Kidney (tissue), 14 donors: ENCODE results near the gene ADARB2. TPM values are rescaled to one million over a fixed set of nuclear protein-coding genes. Genes with fewer than 3 reads are reported as not detected.

Source experiments
- DNase-seq, 5 donors: peaks; one replicate each; pipeline ENCODE4 v3.0.0-alpha.2; 2013 to 2020
- FAIRE-seq: peaks from 2 replicates; lab custom pipeline; 2012; peaks lifted over from hg19 to GRCh38; lab: Jason Lieb, UNC
- H3K27ac ChIP-seq, 2 donors: one replicate each; pipeline ENCODE4 v1.7.0; 2013; ENCODE audit warnings: low read depth in 2 of 2, low read length in 2 of 2, inconsistent platforms in 1 of 2
- H3K27me3 ChIP-seq: one replicate; pipeline ENCODE4 v1.7.1; 2013; ENCODE audit warnings: low read length, inconsistent platforms; ENCODE audit not compliant: control insufficient read depth, insufficient read depth
- H3K36me3 ChIP-seq, 3 donors: one replicate each; pipeline versions ENCODE4 v1.7.0 to v1.7.1; 2013; ENCODE audit warnings: low read length in 3 of 3, control low read depth in 1 of 3, inconsistent platforms in 1 of 3; ENCODE audit not compliant: insufficient read depth in 3 of 3, control insufficient read depth in 2 of 3
- H3K4me1 ChIP-seq, 3 donors: one replicate each; pipeline versions ENCODE4 v1.7.0 to v1.7.1; 2013; ENCODE audit warnings: low read length in 3 of 3, inconsistent platforms in 1 of 3, low read depth in 1 of 3; ENCODE audit not compliant: control insufficient read depth in 2 of 3, insufficient read depth in 2 of 3
- H3K4me3 ChIP-seq, 3 donors: one replicate each; pipeline versions ENCODE4 v1.7.0 to v1.8.1; 2013; ENCODE audit warnings: low read length in 3 of 3, control low read depth in 1 of 3, inconsistent platforms in 1 of 3
- H3K9ac ChIP-seq, 3 donors: one replicate each; pipeline versions ENCODE4 v1.7.0 to v1.7.1; 2013; ENCODE audit warnings: low read length in 3 of 3, control low read depth in 1 of 3, inconsistent platforms in 1 of 3
- H3K9me3 ChIP-seq, 3 donors: one replicate each; pipeline versions ENCODE4 v1.7.0 to v1.7.1; 2013; ENCODE audit warnings: low read length in 3 of 3, control low read depth in 1 of 3, inconsistent platforms in 1 of 3; ENCODE audit not compliant: control insufficient read depth in 2 of 3, insufficient read depth in 1 of 3
- intact Hi-C: fragments of 100-400 bp; cut with DNase I; formaldehyde crosslinking; loops from one replicate; pipeline ENCODE4 v1.11.1; 2022
- polyA plus RNA-seq: library from polyadenylated mRNA; stranded (reverse); fragments of 350-450 nt; fragmentation: Illumina TruSeq; extraction: RNeasy Lipid Tissue Mini Kit (QIAGEN cat#74804); gene quantifications from one replicate; pipeline ENCODE4 v1.2.3, GENCODE V29; 2014; ENCODE audit warnings: low read depth, low replicate concordance; ENCODE audit not compliant: insufficient read depth
- total RNA-seq: library from RNA; stranded (reverse); fragmentation: NEBNext Ultra II Directional; extraction: Animal tissue kit (Norgen Biotek cat#: 25700); gene quantifications from one replicate; pipeline ENCODE4 v1.2.1, GENCODE V29; 2021
- TF ChIP-seq, protein P1 (sequence below): IDR thresholded peaks from 3 replicates; pipeline ENCODE4 v1.5.1; 2012; ENCODE audit warnings: mild to moderate bottlenecking, moderate library complexity, borderline replicate concordance; ENCODE audit not compliant: insufficient read depth; ENCODE audit errors: extremely low read depth
- donor health status: control.
- donor health status: control.
- donor health status: control.
- donor health status: control.
- donor health status: control.
- donor health status: DM: yes; HTN: yes; CAD: no.
- donor health status: Normal renal cell carcinoma (clear cell type).

The ADARB2 gene
- total and polyA plus RNA-seq, 2 donors from 2014 or later = 1.0 to 1.3 TPM

DNA sequence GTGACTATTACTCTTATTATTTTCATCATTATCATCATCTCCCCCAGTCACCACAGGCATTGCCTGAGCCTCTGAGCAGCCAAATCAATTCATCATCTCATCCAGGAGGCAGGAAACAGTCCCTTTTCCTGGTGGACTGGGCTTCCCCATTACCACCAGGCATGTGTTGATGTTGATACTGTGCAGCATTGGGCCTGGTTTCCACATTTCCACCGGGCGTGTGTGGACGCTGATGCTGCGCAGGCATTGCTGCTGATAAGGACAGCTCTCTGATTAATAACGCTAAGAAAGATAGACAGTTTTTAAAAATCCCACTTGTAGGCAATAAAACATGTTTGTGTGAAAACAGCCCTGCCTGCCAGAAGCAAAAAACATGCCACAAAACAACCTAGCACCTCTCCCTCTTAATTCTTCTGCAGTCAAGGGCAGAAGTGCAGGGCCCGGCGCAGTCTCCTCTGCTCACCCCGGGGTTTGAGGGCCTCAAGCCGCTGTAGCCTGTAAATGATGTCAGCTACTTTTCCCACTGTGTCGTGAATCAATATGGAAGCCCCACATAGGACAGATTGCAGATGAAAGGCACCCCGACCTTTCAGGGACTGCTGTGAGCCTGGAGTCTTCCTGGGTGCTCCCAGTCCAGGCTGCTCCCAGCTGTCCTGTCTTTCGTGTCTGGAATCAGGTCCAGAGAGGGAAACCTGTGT is 465.1 kb downstream of the ADARB2 start:
- TF ChIP-seq, protein P1, sequence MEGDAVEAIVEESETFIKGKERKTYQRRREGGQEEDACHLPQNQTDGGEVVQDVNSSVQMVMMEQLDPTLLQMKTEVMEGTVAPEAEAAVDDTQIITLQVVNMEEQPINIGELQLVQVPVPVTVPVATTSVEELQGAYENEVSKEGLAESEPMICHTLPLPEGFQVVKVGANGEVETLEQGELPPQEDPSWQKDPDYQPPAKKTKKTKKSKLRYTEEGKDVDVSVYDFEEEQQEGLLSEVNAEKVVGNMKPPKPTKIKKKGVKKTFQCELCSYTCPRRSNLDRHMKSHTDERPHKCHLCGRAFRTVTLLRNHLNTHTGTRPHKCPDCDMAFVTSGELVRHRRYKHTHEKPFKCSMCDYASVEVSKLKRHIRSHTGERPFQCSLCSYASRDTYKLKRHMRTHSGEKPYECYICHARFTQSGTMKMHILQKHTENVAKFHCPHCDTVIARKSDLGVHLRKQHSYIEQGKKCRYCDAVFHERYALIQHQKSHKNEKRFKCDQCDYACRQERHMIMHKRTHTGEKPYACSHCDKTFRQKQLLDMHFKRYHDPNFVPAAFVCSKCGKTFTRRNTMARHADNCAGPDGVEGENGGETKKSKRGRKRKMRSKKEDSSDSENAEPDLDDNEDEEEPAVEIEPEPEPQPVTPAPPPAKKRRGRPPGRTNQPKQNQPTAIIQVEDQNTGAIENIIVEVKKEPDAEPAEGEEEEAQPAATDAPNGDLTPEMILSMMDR = no peak
- DNase-seq = peak in 1 of 5 donors; percentile 46
- Histone ChIP-seq H3K36me3 (no peaks in the 10 kb centered on the region), H3K27me3 (no peaks in the 10 kb centered on the region), H3K27ac (no peak overlapping the region), H3K4me1 (no peaks in the 10 kb centered on the region), H3K9me3 (no peaks in the 10 kb centered on the region), H3K4me3 (no peak overlapping the region), H3K9ac (no peak overlapping the region)
- no peak for FAIRE-seq
- intact Hi-C loops = no loop called here

DNA sequence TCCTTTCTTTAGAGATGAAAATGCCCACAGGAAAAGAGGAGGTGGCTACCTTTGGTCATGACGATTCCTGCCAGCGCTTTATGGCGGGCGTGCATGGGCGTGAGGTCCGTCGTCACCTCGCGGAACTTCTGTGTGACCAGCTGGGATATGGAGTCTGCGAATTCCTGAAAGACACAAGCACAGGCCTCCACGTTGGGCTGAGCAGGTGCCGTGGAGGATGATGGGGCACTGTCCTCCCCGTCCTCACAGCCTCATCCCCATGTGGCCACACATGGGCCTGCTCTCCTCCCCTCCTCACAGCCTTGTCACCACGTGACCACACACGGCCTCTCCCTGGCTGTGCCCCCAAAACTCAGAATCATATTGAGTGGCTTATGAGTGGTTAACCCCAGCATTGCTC is 466.4 kb downstream of the ADARB2 start:
- TF ChIP-seq, protein P1 = no peak
- FAIRE-seq = no peak
- no peaks in the 10 kb centered on the region for H3K36me3 ChIP-seq
- H3K27me3 ChIP-seq = no peaks in the 10 kb centered on the region
- no peaks in the 10 kb centered on the region for H3K9me3 ChIP-seq
- H3K9ac ChIP-seq = no peak overlapping the region
- DNase-seq = peak in 1 of 5 donors; percentile 28
- H3K4me3 ChIP-seq = no peak overlapping the region
- H3K27ac ChIP-seq = no peak overlapping the region
- intact Hi-C loops = no loop called here
- H3K4me1 ChIP-seq = no peaks in the 10 kb centered on the region

GRCh38 chr10:1270490-1270889 is 466.8 kb downstream of the ADARB2 start:
- DNase-seq (peak in 1 of 5 donors; percentile 28), FAIRE-seq (no peak)
- TF ChIP-seq, protein P1 = no peak
- no peaks in the 10 kb centered on the region for H3K27me3 ChIP-seq
- no peak overlapping the region for H3K4me3 ChIP-seq
- no peaks in the 10 kb centered on the region for H3K4me1 ChIP-seq
- intact Hi-C loops = no loop called here
- H3K9ac ChIP-seq = no peak overlapping the region
- no peaks in the 10 kb centered on the region for H3K36me3 ChIP-seq
- no peaks in the 10 kb centered on the region for H3K9me3 ChIP-seq
- no peak overlapping the region for H3K27ac ChIP-seq
